HG02840 (cell line): ENCODE data around the gene AHCY.

Source experiments
- ATAC-seq: cut with Tn5 transposase; IDR thresholded peaks from one replicate; pipeline ENCODE4 v1.9.1; 2021; ENCODE audit warnings: mild to moderate bottlenecking, moderate library complexity, moderate number of reproducible peaks; ENCODE audit not compliant: unreplicated experiment, low FRiP score

AHCY gene

DNA sequence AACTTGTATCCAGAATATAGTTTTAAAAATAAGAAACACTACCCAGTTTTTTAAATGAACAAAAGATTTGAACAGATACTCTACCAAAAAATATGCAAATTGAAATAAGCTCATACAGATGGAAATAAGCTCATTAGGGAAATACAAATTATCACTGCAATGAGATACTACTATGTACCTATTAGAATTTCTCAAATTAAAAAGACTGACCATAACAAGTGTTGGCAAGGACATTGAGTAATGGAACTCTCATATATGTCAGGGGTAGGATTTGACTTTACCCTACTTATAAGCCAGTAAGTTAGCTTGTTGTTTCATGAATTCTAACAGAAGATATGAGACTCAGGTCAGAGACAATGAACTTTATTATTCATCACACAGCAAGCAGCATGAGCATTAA is 71.5 kb downstream of the AHCY start:
- ATAC-seq: no peak
